Spleen (tissue), 11 donors: ENCODE measurements around the gene PPIL4. TPM values are rescaled to one million over a fixed set of nuclear protein-coding genes. Genes with fewer than 3 reads are reported as not detected.

ENCODE experiments used
- DNase-seq: peaks from one replicate; pipeline ENCODE4 v3.0.0-alpha.2; 2020
- H3K27ac ChIP-seq, 8 donors: fragments of 200-600 bp; sonication (generic) in 7 of 8; 1 replicate in 4 of 8; 2 replicates in 4 of 8; pipeline versions ENCODE4 v1.5.0 to v1.8.0; 2016 to 2021; ENCODE audit warnings: inconsistent platforms in 4 of 8, mild to moderate bottlenecking in 4 of 8, moderate library complexity in 1 of 8
- H3K27me3 ChIP-seq, 7 donors: fragments of 200-600 bp; sonication (generic) in 6 of 7; replicated peaks in 1 of 7; 1 replicate in 4 of 7; 2 replicates in 3 of 7; pipeline versions ENCODE4 v1.5.0 to v1.8.0; 2016 to 2021; ENCODE audit warnings: inconsistent platforms in 3 of 7, mild to moderate bottlenecking in 1 of 7
- H3K36me3 ChIP-seq, 6 donors: fragments of 200-600 bp; sonication (generic) in 5 of 6; 1 replicate in 4 of 6; 2 replicates in 2 of 6; pipeline versions ENCODE4 v1.5.0 to v1.8.0; 2016 to 2021; ENCODE audit warnings: inconsistent platforms in 2 of 6
- H3K4me1 ChIP-seq, 6 donors: fragments of 200-600 bp; sonication (generic) in 5 of 6; 1 replicate in 3 of 6; 2 replicates in 3 of 6; pipeline versions ENCODE4 v1.5.0 to v1.8.0; 2016 to 2021; ENCODE audit warnings: inconsistent platforms in 3 of 6
- H3K4me3 ChIP-seq, 8 donors: fragments of 200-600 bp; sonication (generic) in 7 of 8; 1 replicate in 4 of 8; 2 replicates in 4 of 8; pipeline versions ENCODE4 v1.5.0 to v1.8.0; 2016 to 2021; ENCODE audit warnings: inconsistent platforms in 4 of 8, mild to moderate bottlenecking in 4 of 8, moderate library complexity in 2 of 8
- H3K9me3 ChIP-seq, 8 donors: fragments of 200-600 bp; sonication (generic) in 7 of 8; 1 replicate in 4 of 8; 2 replicates in 4 of 8; pipeline versions ENCODE4 v1.5.0 to v1.8.0; 2016 to 2021; ENCODE audit warnings: inconsistent platforms in 4 of 8
- POLR2A ChIP-seq, 3 donors: fragments of 450-650 bp; IDR thresholded peaks; one replicate each; pipeline ENCODE4 v1.5.1; 2017; ENCODE audit warnings: antibody characterized with exemption in 3 of 3, mild to moderate bottlenecking in 1 of 3
- POLR2AphosphoS5 ChIP-seq, 3 donors: sonication (generic); formaldehyde crosslinking; IDR thresholded peaks; one replicate each; pipeline ENCODE4 v1.5.1; 2017; ENCODE audit warnings: antibody characterized with exemption in 3 of 3
- WGBS, 5 donors: extraction: QIAGEN DNeasy Blood & Tissue Kit in 3 of 5; methylation state at CpG; one replicate each; pipeline versions ENCODE4 v1.1.5 to v1.1.7; 2013 to 2018; 5-methylcytosine and 5-hydroxymethylcytosine counted together
- intact Hi-C: fragments of 100-400 bp; cut with DNase I; formaldehyde crosslinking; loops from one replicate; pipeline ENCODE4 v1.15.0; 2023; ENCODE audit warnings: low total_unique reads
- polyA plus RNA-seq, 3 donors: library from polyadenylated mRNA; stranded (reverse); fragments of 200-250 nt; gene quantifications; one replicate each; pipeline ENCODE4 v1.2.1, GENCODE V29; 2013
- total RNA-seq, 7 donors: library from RNA; depleted of rRNA in 3 of 7; stranded (reverse); fragments of >200 nt in 3 of 7; fragmentation: NEBNext Ultra II Directional in 4 of 7; extraction: Animal tissue kit (Norgen Biotek cat#: 25700) in 4 of 7; gene quantifications; one replicate each; pipeline versions ENCODE4 v1.1.0 to v1.2.1, GENCODE V29; 2016 to 2021
- TF ChIP-seq, protein P1 (sequence below), 11 experiments: fragments of 200-600 bp in 7 of 11; fragments of 450-650 bp in 4 of 11; sonication (generic) in 4 of 11; IDR thresholded peaks in 8 of 11; conservative IDR thresholded peaks in 3 of 11; 1 replicate in 7 of 11; 2 replicates in 4 of 11; pipeline versions ENCODE4 v1.4.0 to v1.8.0; 2016 to 2021; ENCODE audit warnings: antibody characterized with exemption in 11 of 11, inconsistent platforms in 4 of 11, mild to moderate bottlenecking in 1 of 11
- donor health status: healthy with polysubstance abuse.
- donor health status: DM: no; HTN: no; CAD: no; lungs with moderate emphysema.
- donor health status: DM: no; HTN: no; CAD: no.
- donor health status: Bipolar disorder and iron deficiency.
- donor health status: healthy.
- donor health status: DM: no; HTN: no; CAD: no.
- donor health status: DM: yes; HTN: yes; CAD: no.

The PPIL4 gene
- total and polyA plus RNA-seq, 10 donors, result 14.7 to 36.8 (median 26.4) TPM

DNA sequence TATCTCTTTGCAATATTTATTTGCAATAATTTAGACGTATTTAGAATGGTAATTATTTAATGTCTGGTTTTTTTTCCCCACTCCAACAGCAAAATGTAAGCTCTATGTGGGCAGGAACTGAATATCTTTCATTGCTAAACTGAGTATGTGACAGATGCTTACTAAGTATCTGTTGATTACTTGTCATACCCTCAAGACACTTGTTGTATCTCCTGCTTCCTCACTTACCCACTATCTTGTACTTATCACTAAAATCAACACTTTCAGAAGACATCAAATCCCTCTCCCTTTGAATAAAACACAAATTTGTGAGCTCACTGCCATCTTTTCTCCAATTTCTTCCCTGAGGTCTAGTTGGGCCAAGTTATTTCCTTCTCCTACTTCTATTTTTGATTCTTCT, 30.3 kb downstream of the PPIL4 start:
- Histone ChIP-seq H3K4me1 (peaks cover 0 to 19% (median 6%) of the 10 kb centered on the region in 6 donors), H3K36me3 (peaks cover 0 to 95% (median 33%) of the 10 kb centered on the region in 6 donors), H3K27ac (no peak overlapping the region), H3K27me3 (no peaks in the 10 kb centered on the region), H3K4me3 (no peak overlapping the region), H3K9me3 (no peaks in the 10 kb centered on the region)
- intact Hi-C loops, result loop anchor here (5.0 to 10.0 kb wide), 3 partner anchors 81 to 488 kb away; no protein-coding TSS in a partner anchor
- TF ChIP-seq POLR2A (IDR thresholded peaks at IDR 0.05), result no peak
- TF ChIP-seq POLR2AphosphoS5 (IDR thresholded peaks at IDR 0.05), result no peak
- TF ChIP-seq, protein P1, sequence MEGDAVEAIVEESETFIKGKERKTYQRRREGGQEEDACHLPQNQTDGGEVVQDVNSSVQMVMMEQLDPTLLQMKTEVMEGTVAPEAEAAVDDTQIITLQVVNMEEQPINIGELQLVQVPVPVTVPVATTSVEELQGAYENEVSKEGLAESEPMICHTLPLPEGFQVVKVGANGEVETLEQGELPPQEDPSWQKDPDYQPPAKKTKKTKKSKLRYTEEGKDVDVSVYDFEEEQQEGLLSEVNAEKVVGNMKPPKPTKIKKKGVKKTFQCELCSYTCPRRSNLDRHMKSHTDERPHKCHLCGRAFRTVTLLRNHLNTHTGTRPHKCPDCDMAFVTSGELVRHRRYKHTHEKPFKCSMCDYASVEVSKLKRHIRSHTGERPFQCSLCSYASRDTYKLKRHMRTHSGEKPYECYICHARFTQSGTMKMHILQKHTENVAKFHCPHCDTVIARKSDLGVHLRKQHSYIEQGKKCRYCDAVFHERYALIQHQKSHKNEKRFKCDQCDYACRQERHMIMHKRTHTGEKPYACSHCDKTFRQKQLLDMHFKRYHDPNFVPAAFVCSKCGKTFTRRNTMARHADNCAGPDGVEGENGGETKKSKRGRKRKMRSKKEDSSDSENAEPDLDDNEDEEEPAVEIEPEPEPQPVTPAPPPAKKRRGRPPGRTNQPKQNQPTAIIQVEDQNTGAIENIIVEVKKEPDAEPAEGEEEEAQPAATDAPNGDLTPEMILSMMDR (IDR thresholded peaks at IDR 0.05 in 8 of 11, conservative IDR thresholded peaks at IDR 0.05 in 3 of 11), result no peak
- WGBS, 5 donors, result 92 to 98% (median 95%) methylated on average over 1 of the region's 1 CpG
- DNase-seq, result no peak

DNA sequence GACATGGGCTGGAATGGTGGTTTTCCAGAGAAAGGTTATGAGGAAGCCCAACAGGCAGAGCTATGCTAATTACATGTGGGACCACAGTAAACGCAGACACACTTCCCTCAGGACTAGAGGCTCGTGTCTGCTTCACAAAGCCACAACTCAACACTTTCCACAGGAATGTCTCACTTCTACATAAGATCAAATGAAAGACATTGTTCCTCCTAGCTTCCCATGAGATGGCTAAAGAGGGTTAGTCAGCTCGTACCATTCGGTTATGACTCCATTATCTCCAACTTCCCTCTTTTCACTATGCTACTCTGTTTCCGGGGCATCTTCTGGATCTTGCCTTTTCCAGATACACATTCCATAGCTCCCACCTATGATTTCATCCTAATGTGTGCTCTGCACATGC, 31.9 kb downstream of the PPIL4 start:
- WGBS, 5 donors, result 69 to 88% (median 77%) methylated on average over 5 of the region's 5 CpGs
- H3K4me1 ChIP-seq, result peaks cover 0 to 20% (median 6%) of the 10 kb centered on the region in 6 donors
- no peaks in the 10 kb centered on the region for H3K9me3 ChIP-seq
- DNase-seq, result no peak
- H3K4me3 ChIP-seq, result no peak overlapping the region
- TF ChIP-seq POLR2A (IDR thresholded peaks at IDR 0.05), result no peak
- TF ChIP-seq POLR2AphosphoS5 (IDR thresholded peaks at IDR 0.05), result no peak
- TF ChIP-seq, protein P1 (IDR thresholded peaks at IDR 0.05 in 8 of 11, conservative IDR thresholded peaks at IDR 0.05 in 3 of 11), result no peak
- intact Hi-C loops, result loop anchor here (10.0 kb wide), 2 partner anchors 79 to 429 kb away; no protein-coding TSS in a partner anchor
- H3K27me3 ChIP-seq, result no peaks in the 10 kb centered on the region
- peaks cover 0 to 94% (median 29%) of the 10 kb centered on the region in 6 donors for H3K36me3 ChIP-seq
- no peak overlapping the region for H3K27ac ChIP-seq

DNA sequence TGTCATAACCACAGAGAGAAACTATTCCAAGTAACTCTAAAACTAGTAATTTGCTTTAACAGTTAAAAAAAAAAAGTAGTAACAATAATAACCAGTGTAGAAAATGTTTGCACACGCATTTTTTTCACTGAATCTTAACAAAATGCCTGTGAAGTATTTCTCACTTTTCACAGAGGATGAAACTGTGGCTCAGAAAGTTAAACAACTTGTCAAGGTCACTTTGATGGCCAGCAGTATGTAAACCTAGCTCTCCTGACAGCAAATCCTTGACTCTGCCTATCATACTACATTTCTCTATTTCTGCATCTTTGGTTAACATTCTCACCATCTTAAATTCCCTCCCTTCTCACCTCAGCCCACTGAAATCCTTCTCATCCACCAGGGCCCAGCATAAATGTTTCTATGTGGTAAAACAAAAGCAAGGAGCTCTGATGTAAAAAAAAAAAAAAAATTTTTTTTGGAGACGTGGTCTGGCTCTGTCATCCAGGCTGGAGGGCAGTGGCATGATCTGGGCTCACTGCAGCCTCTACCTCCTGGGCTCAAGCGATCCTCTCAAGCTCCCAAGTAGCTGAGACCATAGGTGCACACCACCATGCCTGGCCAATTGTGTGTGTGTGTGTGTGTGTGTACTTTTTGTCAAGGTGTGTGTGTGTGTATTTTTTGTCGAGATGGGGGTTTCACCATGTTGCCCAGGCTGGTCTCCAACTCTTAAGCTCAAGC, 34.9 kb downstream of the PPIL4 start:
- Histone ChIP-seq H3K27ac (no peak overlapping the region), H3K9me3 (no peaks in the 10 kb centered on the region), H3K4me3 (no peak overlapping the region), H3K36me3 (peaks cover 0 to 87% (median 29%) of the 10 kb centered on the region in 6 donors), H3K27me3 (no peaks in the 10 kb centered on the region), H3K4me1 (peaks cover 0 to 14% (median 0%) of the 10 kb centered on the region in 6 donors)
- intact Hi-C loops, result loop anchor here (10.0 kb wide), 2 partner anchors 76 to 426 kb away; no protein-coding TSS in a partner anchor
- 84 to 95% (median 93%) methylated on average over 4 of the region's 4 CpGs for WGBS, 5 donors
- no peak for DNase-seq
- TF ChIP-seq POLR2A (IDR thresholded peaks at IDR 0.05), result no peak
- TF ChIP-seq POLR2AphosphoS5 (IDR thresholded peaks at IDR 0.05), result no peak
- TF ChIP-seq, protein P1 (IDR thresholded peaks at IDR 0.05 in 8 of 11, conservative IDR thresholded peaks at IDR 0.05 in 3 of 11), result no peak

DNA sequence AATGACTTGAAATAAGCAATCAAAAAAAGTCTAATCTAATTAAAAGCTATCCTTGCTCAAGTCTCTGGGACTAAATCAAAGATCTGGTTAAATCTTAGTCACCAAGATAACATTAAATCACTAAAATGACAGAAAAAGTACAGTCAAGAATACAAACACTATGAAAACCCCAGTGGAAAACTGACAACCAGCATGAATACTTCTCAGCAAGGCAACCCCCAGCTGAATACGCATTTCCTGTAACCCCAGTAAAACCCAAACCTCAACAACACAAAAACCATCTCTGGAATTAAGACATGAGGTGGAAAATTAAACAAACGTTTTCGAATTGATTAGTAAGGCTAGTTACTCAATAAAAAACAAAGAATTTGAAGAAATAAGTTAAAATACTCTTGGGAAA, 37.4 kb downstream of the PPIL4 start:
- Histone ChIP-seq H3K27ac (no peak overlapping the region), H3K4me3 (no peak overlapping the region), H3K36me3 (peaks cover 0 to 87% (median 35%) of the 10 kb centered on the region in 6 donors), H3K27me3 (no peaks in the 10 kb centered on the region), H3K9me3 (no peaks in the 10 kb centered on the region), H3K4me1 (peaks cover 0 to 14% (median 0%) of the 10 kb centered on the region in 6 donors)
- 69 to 76% (median 74%) methylated on average over 3 of the region's 3 CpGs for WGBS, 5 donors
- DNase-seq, result no peak
- intact Hi-C loops, result no loop called here
- no peak for TF ChIP-seq POLR2AphosphoS5 (IDR thresholded peaks at IDR 0.05)
- TF ChIP-seq, protein P1 (IDR thresholded peaks at IDR 0.05 in 8 of 11, conservative IDR thresholded peaks at IDR 0.05 in 3 of 11), result no peak
- no peak for TF ChIP-seq POLR2A (IDR thresholded peaks at IDR 0.05)
